Duodenal mucosa (tissue), 2 donors: ENCODE data around the gene WNT7B.

Experiments used
- H3K27ac ChIP-seq: one replicate; pipeline ENCODE4 v1.7.0; 2013; ENCODE audit warnings: low read depth, low read length
- H3K27me3 ChIP-seq, 2 donors: one replicate each; pipeline ENCODE4 v1.7.0; 2013; ENCODE audit warnings: low read length in 2 of 2, control low read depth in 1 of 2; ENCODE audit not compliant: insufficient read depth in 2 of 2, control insufficient read depth in 1 of 2
- H3K36me3 ChIP-seq, 2 donors: one replicate each; pipeline ENCODE4 v1.7.0; 2013; ENCODE audit warnings: low read length in 2 of 2, control low read depth in 1 of 2; ENCODE audit not compliant: insufficient read depth in 2 of 2, control insufficient read depth in 1 of 2
- H3K4me1 ChIP-seq, 2 donors: one replicate each; pipeline ENCODE4 v1.7.0; 2013; ENCODE audit warnings: low read length in 2 of 2, control low read depth in 1 of 2; ENCODE audit not compliant: insufficient read depth in 2 of 2, control insufficient read depth in 1 of 2
- H3K4me3 ChIP-seq, 2 donors: one replicate each; pipeline ENCODE4 v1.7.0; 2013; ENCODE audit warnings: low read length in 2 of 2, low read depth in 1 of 2
- H3K9ac ChIP-seq, 2 donors: one replicate each; pipeline ENCODE4 v1.7.0; 2013; ENCODE audit warnings: low read length in 2 of 2, low read depth in 1 of 2
- H3K9me3 ChIP-seq, 2 donors: one replicate each; pipeline ENCODE4 v1.7.0; 2013; ENCODE audit warnings: low read length in 2 of 2, control low read depth in 1 of 2; ENCODE audit not compliant: control insufficient read depth in 1 of 2

The WNT7B gene

DNA sequence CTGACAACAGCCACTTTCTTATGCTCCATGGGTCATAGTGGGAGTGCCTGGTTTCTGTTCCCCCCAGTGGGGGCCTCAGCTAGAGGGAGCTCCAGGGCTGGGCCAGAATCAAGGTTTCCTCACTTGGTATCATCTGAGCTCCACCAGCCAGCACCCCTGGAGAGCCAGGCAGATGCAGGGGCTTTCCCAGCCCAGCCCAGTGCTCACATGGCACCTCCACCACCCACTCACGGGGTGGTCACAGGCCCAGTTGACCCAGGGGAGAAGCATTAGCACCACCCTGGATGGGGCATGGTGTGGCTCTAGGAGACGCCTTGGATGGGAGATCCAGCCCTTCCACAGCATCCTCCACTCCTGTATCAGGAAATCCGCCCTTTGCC lies 24.1 kb upstream of the WNT7B start:
- Histone ChIP-seq H3K4me3 (no peak overlapping the region), H3K9me3 (no peaks in the 10 kb centered on the region), H3K27ac (no peak overlapping the region), H3K27me3 (no peaks in the 10 kb centered on the region), H3K36me3 (no peaks in the 10 kb centered on the region), H3K4me1 (peaks cover 13 to 40% of the 10 kb centered on the region in 2 donors), H3K9ac (no peak overlapping the region)

DNA sequence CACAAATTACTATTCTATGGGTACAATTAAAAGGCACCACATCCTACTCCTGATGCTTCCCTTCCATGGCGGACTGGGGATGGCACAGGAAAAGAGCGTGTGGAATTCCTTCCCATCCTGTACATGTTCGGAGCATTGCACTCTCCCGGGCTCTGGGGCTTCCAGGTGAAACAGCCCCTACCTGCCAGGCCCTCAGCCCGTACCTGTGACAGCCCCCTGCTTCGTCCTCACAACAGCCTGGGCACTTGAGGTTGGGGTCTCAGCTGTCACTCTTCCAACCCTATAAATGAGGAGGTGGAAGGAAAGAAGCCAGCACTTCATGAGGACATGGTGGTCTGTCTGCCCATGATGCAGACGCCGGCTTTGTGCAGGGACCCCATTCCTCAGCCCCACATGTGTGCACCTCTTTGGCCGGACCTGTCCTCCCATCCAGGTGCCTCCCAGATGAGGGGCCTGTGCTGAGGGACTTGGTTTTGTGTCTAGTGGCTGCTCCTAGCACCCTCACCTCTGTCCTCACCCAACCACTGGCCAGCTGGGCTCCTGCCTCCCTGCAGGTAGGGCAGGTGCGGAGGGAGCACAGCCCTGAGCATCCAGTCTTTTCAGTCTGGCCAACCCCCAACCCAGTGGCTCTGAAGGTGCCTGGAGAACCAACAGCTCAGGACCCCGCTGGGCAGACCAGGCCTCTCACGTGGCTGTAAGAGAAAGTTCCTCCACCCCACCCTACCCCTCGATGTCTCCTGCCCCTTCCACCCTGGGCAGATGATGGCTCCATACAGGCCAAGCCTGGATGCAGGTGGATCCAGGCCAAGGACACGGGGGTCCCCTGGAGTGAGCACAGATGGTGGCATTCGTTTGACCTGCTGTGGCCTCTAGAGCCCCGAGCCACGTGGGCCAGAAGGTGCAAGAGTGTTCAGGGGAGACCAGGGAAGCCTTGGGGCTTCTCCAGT lies 23.4 kb upstream of the WNT7B start:
- H3K36me3 ChIP-seq: no peaks in the 10 kb centered on the region
- no peak overlapping the region for H3K27ac ChIP-seq
- H3K4me3 ChIP-seq: no peak overlapping the region
- no peaks in the 10 kb centered on the region for H3K27me3 ChIP-seq
- peaks cover 18 to 46% of the 10 kb centered on the region in 2 donors for H3K4me1 ChIP-seq
- no peak overlapping the region for H3K9ac ChIP-seq
- no peaks in the 10 kb centered on the region for H3K9me3 ChIP-seq

DNA sequence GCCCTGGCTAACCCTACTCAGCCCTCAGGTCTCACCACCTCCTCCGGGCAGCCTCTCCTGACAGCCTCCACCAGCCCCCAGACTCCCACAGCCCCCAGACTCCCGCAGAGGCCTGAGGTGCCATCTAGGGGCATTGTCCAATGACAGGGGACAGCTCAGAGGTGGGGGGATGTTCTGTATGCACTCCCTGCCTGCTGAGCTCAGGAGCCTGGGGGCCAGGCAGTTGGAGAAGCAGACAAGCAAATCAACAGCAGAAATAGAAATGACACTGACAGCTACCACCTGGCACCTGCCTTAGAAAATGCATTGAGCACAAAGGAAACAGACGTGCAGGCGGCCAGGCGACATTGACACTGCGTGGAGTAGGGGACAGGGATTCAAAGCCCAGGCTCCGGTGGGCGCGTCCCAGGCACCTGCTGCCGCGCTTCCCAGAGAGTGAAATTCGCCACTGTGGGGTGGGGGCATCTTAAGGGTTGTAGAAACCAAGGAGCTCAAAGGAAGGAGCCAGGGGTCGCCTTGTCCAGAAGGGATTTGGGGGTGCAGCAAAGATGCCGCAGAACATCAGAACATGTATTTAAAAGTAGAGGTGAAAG lies 22.5 kb upstream of the WNT7B start:
- Histone ChIP-seq H3K4me3 (no peak overlapping the region), H3K27ac (no peak overlapping the region), H3K9me3 (no peaks in the 10 kb centered on the region), H3K9ac (no peak overlapping the region), H3K36me3 (no peaks in the 10 kb centered on the region), H3K4me1 (peaks cover 24 to 55% of the 10 kb centered on the region in 2 donors), H3K27me3 (no peaks in the 10 kb centered on the region)

DNA sequence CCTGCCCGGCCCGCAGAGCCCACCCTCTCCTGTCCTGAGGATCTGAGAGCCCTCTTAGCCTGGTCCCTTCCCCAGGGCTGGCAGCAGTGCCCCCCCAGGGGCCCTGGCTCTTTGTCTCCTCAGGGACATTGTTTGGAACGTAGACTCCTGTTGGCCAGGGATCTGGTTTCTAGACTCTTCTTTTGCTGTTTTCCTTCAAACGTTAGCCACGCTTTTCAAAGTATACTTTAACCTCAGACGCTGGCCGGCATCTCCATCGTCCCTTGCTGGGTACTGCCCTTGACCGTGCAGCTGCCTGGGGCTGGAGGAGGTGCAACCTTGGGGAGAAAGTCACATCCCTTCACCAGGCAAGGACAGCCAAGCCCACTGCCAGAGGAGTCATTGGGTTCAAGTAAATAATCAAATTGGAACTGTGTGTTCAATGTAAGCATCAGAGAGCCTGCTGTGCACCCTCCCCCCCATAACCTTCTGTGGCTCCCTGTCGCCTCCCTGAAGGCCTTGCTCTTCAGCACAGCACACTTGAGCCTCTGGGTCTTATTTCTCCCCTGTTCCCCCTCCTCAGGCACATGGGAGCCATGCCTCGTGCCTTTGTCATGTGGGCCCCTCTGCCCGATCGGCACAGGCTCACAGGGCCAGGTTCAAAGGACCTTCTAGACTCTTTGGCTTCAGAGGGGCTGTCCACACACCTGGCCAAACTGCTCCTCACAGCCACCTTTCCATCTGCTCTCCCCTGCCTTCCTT lies 21.8 kb upstream of the WNT7B start:
- no peaks in the 10 kb centered on the region for H3K36me3 ChIP-seq
- no peak overlapping the region for H3K27ac ChIP-seq
- H3K4me3 ChIP-seq: no peak overlapping the region
- no peaks in the 10 kb centered on the region for H3K27me3 ChIP-seq
- no peak overlapping the region for H3K9ac ChIP-seq
- no peaks in the 10 kb centered on the region for H3K9me3 ChIP-seq
- peaks cover 24 to 56% of the 10 kb centered on the region in 2 donors for H3K4me1 ChIP-seq

DNA sequence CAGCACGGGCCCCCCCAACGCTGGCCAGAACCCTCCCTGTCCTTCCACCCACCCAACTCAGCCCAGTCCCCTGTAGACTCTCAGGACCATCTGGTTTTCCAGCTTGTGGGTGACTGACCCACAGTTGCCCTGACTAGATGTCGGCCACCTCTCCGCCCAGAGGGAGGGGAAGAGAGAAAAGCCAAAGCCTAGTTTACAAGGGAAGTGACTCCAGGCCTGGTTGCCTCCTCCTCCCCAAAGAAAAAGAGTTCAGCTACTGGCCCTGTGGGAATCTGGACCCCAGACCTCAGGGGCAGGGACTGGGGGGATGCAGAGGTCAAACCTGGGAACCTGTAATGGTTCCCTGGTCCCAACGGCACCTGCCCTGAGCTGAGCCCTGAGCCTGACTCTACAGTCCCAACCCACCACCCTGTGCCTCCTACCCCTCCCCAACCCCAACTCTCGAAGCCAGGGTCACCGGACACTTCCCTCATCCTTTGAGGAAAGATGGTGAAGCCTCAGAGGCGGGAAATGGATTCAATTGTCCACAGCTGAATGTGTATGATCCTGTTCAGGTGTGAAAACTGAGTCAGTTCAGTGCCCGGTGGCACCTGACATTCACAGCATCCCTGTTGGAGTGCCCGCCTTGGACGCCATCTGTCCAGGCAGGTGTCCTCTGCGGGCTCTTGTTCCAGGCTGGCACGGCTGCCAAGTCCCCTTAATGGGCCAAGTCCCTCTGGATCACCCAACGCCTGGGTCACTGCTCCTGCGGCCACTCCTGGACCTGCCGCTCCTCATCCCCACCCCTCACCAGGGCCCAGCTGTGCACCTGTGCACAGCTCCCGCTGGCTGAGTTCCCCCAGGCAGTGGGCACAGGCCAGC lies 21.0 kb upstream of the WNT7B start:
- H3K9ac ChIP-seq: no peak overlapping the region
- H3K36me3 ChIP-seq: no peaks in the 10 kb centered on the region
- no peaks in the 10 kb centered on the region for H3K27me3 ChIP-seq
- no peak overlapping the region for H3K4me3 ChIP-seq
- H3K4me1 ChIP-seq: peaks cover 24 to 55% of the 10 kb centered on the region in 2 donors
- H3K27ac ChIP-seq: peak overlapping the region; percentile 42
- H3K9me3 ChIP-seq: no peaks in the 10 kb centered on the region

DNA sequence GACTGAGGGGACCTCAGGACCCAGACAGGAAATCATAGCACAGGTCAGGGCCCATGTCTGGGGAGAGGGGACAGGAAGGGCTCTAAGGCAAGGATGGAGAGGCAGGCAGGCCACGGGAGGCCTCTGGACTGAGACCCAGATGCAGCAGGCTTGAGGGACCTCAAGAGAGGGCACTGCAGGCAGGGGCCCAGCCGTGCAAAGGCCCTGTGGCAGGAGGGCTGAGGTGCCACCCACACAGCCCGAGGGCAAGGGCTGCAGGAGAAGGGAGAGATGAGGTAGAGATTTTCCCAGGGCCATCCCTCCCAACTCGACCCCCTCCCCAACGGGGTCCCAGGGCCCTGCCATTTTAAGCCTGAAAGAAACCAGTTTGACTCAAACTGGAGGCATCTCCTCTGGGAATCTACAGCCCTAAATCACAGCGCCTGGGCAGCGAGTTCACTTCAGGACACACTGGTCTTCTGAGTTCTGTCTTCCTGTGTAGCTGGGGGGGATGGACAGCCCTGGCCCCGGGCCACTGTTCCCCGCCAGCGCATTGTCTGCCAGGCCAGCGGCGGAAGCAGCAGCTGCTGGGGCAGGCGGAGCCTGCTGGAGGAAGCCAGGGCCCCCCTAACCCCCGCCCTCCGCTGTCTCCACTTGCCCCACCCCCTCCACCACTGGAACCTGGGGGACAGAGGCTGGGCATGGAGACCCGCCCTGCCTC lies 20.3 kb upstream of the WNT7B start:
- peak overlapping the region; percentile 81 for H3K27ac ChIP-seq
- peak overlapping the region in 1 of 2 donors; percentile 4 for H3K9ac ChIP-seq
- H3K9me3 ChIP-seq: no peaks in the 10 kb centered on the region
- no peaks in the 10 kb centered on the region for H3K27me3 ChIP-seq
- peaks cover 24 to 50% of the 10 kb centered on the region in 2 donors for H3K4me1 ChIP-seq
- peak overlapping the region in 1 of 2 donors; percentile 17 for H3K4me3 ChIP-seq
- no peaks in the 10 kb centered on the region for H3K36me3 ChIP-seq

DNA sequence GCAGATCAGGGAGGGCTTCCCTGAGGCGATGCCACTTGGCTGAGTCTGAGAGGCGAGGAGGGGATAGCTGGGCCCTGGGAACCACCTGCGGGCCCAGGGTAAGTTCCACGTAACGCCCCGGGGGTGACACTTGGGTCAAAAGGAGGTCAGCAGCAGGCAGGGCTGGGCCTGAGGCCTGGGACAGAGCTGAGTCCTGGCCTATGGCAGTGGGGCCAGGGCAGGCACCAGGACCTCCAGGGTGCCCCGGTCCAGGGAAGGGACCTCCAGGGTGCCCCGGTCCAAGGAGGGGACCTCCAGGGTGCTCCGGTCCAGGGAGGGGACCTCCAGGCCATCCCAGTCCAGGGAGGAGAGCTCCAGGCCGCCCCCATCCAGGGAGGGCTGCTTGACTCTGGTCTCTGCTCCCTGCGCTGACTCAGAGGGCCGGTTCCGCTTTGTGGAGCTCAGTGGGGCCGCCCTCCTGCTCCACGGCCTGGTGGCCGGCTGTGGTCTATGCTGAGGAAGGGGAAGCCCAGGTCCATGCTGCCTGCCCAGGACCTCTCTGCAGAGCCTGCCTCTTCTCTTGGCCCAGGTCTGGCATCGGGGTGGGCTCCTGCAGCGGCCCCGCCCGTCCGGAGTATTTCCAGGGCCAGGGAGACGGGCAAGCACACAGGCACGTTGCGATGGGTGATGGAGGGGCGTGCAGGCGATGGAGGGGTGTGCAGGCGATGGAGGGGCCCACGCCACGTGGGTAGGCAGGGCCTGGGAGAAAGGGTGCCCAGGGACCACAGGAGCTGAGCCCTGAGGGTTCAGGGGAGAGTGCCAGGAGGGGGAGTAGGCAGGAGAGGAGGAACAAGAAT lies 19.5 kb upstream of the WNT7B start:
- Histone ChIP-seq H3K27me3 (no peaks in the 10 kb centered on the region), H3K4me1 (peaks cover 24 to 50% of the 10 kb centered on the region in 2 donors), H3K9me3 (no peaks in the 10 kb centered on the region), H3K27ac (peak overlapping the region; percentile 81), H3K4me3 (peak overlapping the region in 1 of 2 donors; percentile 17), H3K9ac (peak overlapping the region in 1 of 2 donors; percentile 4), H3K36me3 (no peaks in the 10 kb centered on the region)

DNA sequence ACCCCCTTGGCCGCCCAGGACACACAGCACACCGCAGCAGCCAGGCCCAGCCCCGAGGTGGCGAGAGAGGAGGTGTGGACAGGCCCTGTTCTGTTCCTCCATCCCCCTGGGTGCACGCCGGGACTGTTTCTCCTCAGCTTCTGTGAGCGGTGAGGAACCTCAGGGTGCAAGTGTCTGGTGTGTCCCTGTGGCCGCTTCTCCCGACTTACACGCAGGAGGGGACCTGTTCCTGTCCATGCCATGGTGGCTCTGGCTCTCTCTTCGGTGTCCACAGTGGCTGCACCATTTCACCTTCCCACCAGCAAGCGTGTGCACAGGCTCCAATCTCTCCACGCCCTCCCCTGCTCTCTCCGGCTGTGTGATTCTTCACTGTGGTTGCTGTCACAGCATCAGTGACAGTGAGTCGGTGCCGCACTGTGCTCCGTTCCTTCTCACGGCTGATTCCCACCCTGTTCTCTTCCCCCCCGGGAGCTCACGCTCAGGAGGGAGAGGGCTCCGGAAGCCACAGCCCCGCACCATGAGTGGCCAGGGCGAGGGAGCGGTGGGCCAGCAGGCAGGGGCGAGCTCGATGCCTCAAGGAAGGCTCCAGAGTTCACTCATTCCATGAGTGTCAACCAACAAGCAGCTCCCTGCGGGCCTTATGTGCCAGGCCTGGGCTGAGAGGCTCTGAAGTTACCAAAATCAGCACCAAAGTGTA lies 18.6 kb upstream of the WNT7B start:
- Histone ChIP-seq H3K27ac (peak overlapping the region; percentile 81), H3K36me3 (no peaks in the 10 kb centered on the region), H3K4me1 (peaks cover 24 to 45% of the 10 kb centered on the region in 2 donors), H3K4me3 (no peak overlapping the region), H3K9me3 (no peaks in the 10 kb centered on the region), H3K27me3 (no peaks in the 10 kb centered on the region), H3K9ac (no peak overlapping the region)
